BJ (cell line): Measurements from ENCODE around the gene HMGCR. TPM values are rescaled to one million over a fixed set of nuclear protein-coding genes. Genes with fewer than 3 reads are reported as not detected.
A peak's percentile ranks its signal among the peaks of the same experiment; 100 is the strongest.

Source experiments
- CTCF ChIA-PET: fragments of 350-600 bp; formaldehyde crosslinking; extraction: SDS; loops from one replicate; lab custom pipeline; 2021; ENCODE audit warnings: antibody characterized with exemption, inconsistent platforms; lab: Yijun Ruan, JAX
- POLR2A ChIA-PET: fragments of 300-600 bp; sonication (Branson Sonifier 250); formaldehyde crosslinking; extraction: SDS; loops from one replicate; lab custom pipeline; 2021; ENCODE audit warnings: antibody characterized with exemption; lab: Charles Lee
- DNase-seq: peaks from one replicate; pipeline ENCODE4 v3.0.0-alpha.2; 2011; ENCODE audit warnings: low read depth
- H3K27me3 ChIP-seq: 2 replicates; pipeline ENCODE4 v1.6.0; 2011; ENCODE audit warnings: low read length; ENCODE audit not compliant: control insufficient read depth, insufficient read depth
- H3K36me3 ChIP-seq: 2 replicates; pipeline ENCODE4 v1.5.1; 2011; ENCODE audit warnings: low read length; ENCODE audit not compliant: control insufficient read depth, insufficient read depth
- H3K4me3 ChIP-seq: 2 replicates; pipeline ENCODE4 v1.5.1; 2011; ENCODE audit warnings: low read depth, mild to moderate bottlenecking, control low read depth, low read length
- CTCF ChIP-seq: IDR thresholded peaks from 2 replicates; pipeline ENCODE4 v1.5.1; 2011; ENCODE audit warnings: low read depth, mild to moderate bottlenecking, control low read depth, inconsistent platforms, low read length, moderate library complexity; ENCODE audit not compliant: insufficient read depth
- polyA plus RNA-seq: library from polyadenylated mRNA; depleted of rRNA; stranded (reverse); fragments of >200 nt; gene quantifications from 2 replicates; pipeline ENCODE4 v1.2.3, GENCODE V29; 2011

The HMGCR gene
- polyA plus RNA-seq, 1 experiment = 8.1 TPM

- peak; percentile 38 for DNase-seq
- H3K36me3 ChIP-seq = no peaks in the 10 kb centered on the region
- ChIA-PET CTCF (interaction anchor here (1.6 kb wide), 1 partner anchor 282 kb away, joined by 4 read pairs; no protein-coding TSS in a partner anchor), POLR2A (no interaction called here)
- H3K4me3 ChIP-seq = peak overlapping the region; percentile 64
- TF ChIP-seq CTCF = peak; percentile 59
- no peaks in the 10 kb centered on the region for H3K27me3 ChIP-seq
Measured at GRCh38 chr5:75335952-75336614, 937 bp upstream of the HMGCR start.

GRCh38 chr5:75337366-75338021 lies 474 bp downstream of the HMGCR start:
- ChIA-PET CTCF (interaction anchor here (0.7 to 1.6 kb wide), 3 partner anchors 21 to 283 kb away, joined by 3 to 4 read pairs (median 3); no protein-coding TSS in a partner anchor), POLR2A (no interaction called here)
- DNase-seq = no peak
- no peaks in the 10 kb centered on the region for H3K27me3 ChIP-seq
- H3K36me3 ChIP-seq = no peaks in the 10 kb centered on the region
- peak overlapping the region; percentile 95 for H3K4me3 ChIP-seq
- no peak for TF ChIP-seq CTCF

- TF ChIP-seq CTCF = no peak
- H3K36me3 ChIP-seq = no peaks in the 10 kb centered on the region
- H3K4me3 ChIP-seq = peak overlapping the region; percentile 95
- POLR2A ChIA-PET = no interaction called here
- CTCF ChIA-PET = no interaction called here
- H3K27me3 ChIP-seq = no peaks in the 10 kb centered on the region
- no peak for DNase-seq
Measured at GRCh38 chr5:75338408-75338807, 1.4 kb downstream of the HMGCR start.

- DNase-seq = no peak
- Histone ChIP-seq H3K4me3 (no peak overlapping the region), H3K36me3 (no peaks in the 10 kb centered on the region), H3K27me3 (no peaks in the 10 kb centered on the region)
- ChIA-PET POLR2A (interaction anchor here (0.7 kb wide), 1 partner anchor 1570 kb away, joined by 13 read pairs; no protein-coding TSS in a partner anchor), CTCF (no interaction called here)
- no peak for TF ChIP-seq CTCF
Measured at GRCh38 chr5:75340714-75341478, 3.9 kb downstream of the HMGCR start.

- Histone ChIP-seq H3K36me3 (no peaks in the 10 kb centered on the region), H3K27me3 (no peaks in the 10 kb centered on the region), H3K4me3 (no peak overlapping the region)
- CTCF ChIA-PET = interaction anchor here (0.6 to 1.2 kb wide), 2 partner anchors 9 to 647 kb away, joined by 3 read pairs; no protein-coding TSS in a partner anchor
- DNase-seq = no peak
- POLR2A ChIA-PET = interaction anchor here (0.7 kb wide), 1 partner anchor 1571 kb away, joined by 13 read pairs; no protein-coding TSS in a partner anchor
- no peak for TF ChIP-seq CTCF
Measured at GRCh38 chr5:75341934-75342333, 4.9 kb downstream of the HMGCR start.
